GM10248 (cell line): ENCODE measurements around the gene CNTNAP2.

Experiments
- CTCF ChIA-PET: fragments of 300-600 bp; sonication (Branson Sonifier 250); formaldehyde crosslinking; extraction: SDS; loops from one replicate; lab custom pipeline; 2021; ENCODE audit warnings: antibody characterized with exemption; lab: Yijun Ruan, JAX
- POLR2A ChIA-PET: fragments of 350-650 bp; sonication (Branson Sonifier 250); formaldehyde crosslinking; extraction: SDS; loops from one replicate; lab custom pipeline; 2020; ENCODE audit warnings: antibody characterized with exemption; lab: Yijun Ruan, JAX
- DNase-seq: peaks from one replicate; pipeline ENCODE4 v3.0.0; 2012; ENCODE audit errors: extremely low spot score
- TF ChIP-seq, protein P1 (sequence below): IDR thresholded peaks from 2 replicates; pipeline ENCODE4 v1.5.1; 2012; ENCODE audit warnings: mild to moderate bottlenecking, low read depth; ENCODE audit errors: extremely low read depth, missing control alignments, control extremely low read depth

Gene CNTNAP2

DNA sequence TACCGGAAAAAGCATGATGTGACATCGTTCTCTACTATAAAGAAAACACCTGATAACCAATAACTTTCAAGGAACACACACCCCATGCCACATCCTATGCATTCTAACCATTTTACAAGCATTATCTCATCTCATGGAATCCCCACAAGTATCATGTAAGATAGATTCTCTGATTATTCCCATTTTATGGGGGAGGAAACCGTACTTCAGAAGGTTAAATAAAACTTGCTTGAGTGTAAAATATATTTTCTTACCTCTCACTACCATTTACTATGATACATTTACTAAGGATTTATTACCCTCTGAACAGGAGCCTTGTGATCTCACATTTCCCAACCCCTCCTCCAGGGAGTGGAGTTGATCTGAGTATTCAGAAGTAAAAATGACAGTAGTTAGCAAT, 522.7 kb downstream of the CNTNAP2 start:
- CTCF ChIA-PET: no interaction called here
- no peak for DNase-seq
- POLR2A ChIA-PET: no interaction called here
- TF ChIP-seq, protein P1, sequence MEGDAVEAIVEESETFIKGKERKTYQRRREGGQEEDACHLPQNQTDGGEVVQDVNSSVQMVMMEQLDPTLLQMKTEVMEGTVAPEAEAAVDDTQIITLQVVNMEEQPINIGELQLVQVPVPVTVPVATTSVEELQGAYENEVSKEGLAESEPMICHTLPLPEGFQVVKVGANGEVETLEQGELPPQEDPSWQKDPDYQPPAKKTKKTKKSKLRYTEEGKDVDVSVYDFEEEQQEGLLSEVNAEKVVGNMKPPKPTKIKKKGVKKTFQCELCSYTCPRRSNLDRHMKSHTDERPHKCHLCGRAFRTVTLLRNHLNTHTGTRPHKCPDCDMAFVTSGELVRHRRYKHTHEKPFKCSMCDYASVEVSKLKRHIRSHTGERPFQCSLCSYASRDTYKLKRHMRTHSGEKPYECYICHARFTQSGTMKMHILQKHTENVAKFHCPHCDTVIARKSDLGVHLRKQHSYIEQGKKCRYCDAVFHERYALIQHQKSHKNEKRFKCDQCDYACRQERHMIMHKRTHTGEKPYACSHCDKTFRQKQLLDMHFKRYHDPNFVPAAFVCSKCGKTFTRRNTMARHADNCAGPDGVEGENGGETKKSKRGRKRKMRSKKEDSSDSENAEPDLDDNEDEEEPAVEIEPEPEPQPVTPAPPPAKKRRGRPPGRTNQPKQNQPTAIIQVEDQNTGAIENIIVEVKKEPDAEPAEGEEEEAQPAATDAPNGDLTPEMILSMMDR: no peak

DNA sequence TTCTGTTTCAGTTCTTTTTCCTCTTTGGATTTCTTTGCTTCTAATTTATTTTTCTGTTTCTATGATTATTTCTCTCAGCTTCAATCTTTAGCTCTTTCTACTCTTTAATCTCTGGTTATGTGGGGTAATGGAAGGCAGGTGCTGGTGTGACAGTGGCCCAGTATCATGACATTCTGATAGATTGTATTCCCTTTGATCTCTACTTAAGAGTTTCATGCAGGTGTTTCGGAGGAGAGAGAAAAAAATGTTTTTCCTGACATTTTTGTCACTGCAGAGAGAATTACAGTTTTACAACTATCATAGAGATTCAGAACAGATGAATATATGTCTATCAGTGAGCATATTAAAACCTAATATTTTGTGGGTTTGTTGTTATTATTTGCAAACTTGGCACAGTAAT, 524.9 kb downstream of the CNTNAP2 start:
- CTCF ChIA-PET: no interaction called here
- TF ChIP-seq, protein P1: no peak
- no peak for DNase-seq
- POLR2A ChIA-PET: no interaction called here

DNA sequence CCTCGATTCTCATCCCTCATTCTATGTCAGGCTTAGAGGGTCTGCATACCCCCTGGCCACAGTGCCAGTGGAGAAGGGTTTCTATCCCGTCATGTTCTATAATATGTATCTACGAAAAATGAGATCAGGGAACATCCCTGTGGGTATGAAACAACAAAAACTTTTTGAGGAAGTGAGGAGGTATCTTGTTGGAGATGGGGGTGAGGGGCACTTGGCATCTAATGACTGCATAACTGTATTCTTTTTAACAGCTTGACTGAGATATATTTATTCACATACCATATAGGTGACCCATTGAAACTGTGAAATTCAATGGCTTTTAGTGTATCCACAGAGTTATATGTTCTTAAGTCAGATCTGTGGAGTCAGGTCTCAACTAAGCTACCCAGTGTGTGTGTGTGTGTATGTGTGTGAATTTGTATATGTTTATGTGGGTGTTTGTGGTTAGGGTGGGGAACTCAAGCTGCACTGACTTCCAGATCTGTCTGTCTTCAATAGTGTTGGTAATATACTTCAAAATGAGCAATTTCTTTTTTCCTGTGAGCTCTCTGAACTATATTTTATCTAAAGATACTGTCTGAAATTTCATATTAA, 528.9 kb downstream of the CNTNAP2 start:
- ChIA-PET CTCF (no interaction called here), POLR2A (no interaction called here)
- TF ChIP-seq, protein P1: no peak
- DNase-seq: no peak

DNA sequence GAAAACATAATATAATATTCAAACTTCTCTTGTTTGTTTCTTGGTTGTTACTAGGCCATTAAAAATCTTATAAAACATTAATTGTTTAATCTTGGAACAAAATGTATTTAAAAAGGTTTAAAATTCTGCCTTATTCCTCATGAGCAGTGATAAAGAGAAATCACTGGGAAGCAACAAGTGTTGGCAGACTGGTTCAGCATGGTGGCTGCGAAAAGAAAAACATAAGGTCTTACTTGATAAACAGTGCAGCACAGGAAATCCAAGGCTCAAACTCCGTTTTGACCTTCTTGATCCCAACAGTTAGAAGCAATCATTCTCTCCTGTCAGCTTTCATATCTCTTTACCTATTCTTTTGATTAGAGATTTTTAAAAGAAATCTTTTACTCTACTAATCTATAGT, 530.8 kb downstream of the CNTNAP2 start:
- TF ChIP-seq, protein P1: no peak
- POLR2A ChIA-PET: no interaction called here
- CTCF ChIA-PET: no interaction called here
- no peak for DNase-seq

- ChIA-PET CTCF (no interaction called here), POLR2A (no interaction called here)
- DNase-seq: no peak
- TF ChIP-seq, protein P1: no peak
Measured at GRCh38 chr7:146652176-146652575, 535.6 kb downstream of the CNTNAP2 start.

DNA sequence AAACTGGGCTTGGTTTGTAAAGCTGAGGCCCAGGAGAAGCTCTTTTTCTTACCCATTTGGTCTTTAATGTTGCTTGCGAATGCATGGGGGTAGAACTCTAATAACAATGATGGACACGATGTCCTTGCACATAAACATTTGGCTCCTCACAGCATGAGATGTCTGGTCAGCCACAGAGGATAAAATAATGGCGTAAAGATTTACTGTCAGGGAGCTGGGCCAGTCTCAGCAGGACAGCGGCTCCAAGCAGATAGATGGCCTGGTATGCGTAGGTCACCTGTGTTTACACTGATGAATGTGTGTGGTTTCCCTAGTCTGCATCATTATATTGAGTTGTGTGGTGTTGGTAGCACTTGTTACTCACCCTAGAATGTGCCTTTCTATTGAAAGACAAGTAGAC, 537.4 kb downstream of the CNTNAP2 start:
- no peak for DNase-seq
- TF ChIP-seq, protein P1: no peak
- ChIA-PET POLR2A (no interaction called here), CTCF (no interaction called here)
